Raji (cell line): ENCODE measurements around the gene TNFSF8.

Experiments
- POLR2A ChIP-seq: IDR thresholded peaks from 2 replicates; pipeline ENCODE4 v1.6.1; 2011; ENCODE audit warnings: low read depth, low read length, control low read depth; ENCODE audit not compliant: insufficient read depth

TNFSF8 gene

DNA sequence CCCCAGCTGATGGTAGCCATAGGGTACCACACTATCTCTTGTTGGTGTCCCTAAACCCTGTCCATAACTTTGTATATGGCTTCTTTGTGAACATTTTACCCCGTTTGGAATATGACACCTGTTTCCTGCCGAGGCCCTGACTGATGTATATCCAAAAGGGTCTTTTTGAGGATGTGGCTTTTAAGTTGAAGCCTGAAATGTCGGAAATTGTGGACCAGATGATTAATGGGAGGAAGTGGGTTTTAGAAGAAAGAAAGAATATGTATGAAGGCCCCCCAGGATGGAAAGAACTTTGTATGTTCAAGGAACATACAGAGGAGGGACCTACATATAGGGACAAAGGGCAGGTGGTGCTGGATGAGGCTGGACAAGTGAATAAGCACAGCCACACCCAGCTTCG lies 16.7 kb upstream of the TNFSF8 start:
- no peak for TF ChIP-seq POLR2A

DNA sequence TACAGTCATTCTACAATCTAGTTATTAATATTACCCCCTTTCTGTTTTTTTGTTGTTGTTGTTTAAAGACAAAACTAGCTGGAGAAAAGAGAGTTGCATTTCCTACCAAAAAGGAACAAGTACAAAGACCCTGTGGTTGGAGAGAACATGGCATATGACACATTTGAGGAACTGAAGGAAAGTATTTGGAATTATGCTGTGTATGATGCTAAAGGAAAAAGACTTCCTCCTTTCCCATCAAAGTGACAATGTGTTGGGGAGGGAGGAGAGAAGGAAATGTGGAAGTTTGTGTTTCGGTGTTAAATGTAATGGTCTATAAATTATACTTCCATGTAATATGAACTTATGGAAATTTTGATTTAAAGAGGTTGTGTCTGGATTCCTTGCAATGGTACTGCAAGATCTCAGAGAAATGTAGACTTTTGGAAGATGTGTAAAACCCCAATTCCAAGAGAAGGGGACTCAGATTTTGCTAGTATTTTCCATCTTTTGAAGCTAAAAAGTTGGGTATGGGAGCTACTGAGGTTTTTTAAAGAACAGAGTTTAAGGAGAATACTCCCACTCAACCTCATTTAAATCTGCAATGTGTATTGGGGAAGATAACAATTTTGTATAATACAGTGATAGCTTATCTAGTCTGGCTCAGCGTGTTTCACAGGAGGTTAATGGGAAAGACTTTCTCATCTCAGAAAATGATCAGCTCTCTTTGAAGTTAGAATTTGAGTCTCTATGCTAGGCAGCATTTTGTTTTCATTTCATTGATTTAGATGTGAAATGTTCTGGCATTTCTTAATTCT lies 15.4 kb upstream of the TNFSF8 start:
- no peak for TF ChIP-seq POLR2A

DNA sequence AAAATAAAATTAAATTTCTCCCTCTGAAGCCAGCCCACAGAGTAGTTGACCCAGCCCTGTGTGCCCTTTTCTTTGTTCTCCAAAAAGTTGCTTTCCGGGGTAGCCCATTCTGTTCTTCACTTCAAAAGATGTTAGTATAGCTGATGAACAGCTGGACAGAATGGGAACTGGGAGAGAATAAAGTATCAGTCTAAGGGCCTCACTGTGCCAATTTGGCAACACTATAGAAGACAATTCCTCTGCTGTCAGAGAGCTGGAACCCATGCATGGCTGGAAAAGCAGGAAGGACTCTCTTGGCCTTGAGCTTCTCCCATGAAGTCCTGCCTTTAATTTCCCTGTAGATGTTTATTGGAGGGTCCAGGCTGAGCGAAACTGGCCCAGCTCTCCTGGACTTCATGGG lies 11.0 kb upstream of the TNFSF8 start:
- TF ChIP-seq POLR2A: no peak

DNA sequence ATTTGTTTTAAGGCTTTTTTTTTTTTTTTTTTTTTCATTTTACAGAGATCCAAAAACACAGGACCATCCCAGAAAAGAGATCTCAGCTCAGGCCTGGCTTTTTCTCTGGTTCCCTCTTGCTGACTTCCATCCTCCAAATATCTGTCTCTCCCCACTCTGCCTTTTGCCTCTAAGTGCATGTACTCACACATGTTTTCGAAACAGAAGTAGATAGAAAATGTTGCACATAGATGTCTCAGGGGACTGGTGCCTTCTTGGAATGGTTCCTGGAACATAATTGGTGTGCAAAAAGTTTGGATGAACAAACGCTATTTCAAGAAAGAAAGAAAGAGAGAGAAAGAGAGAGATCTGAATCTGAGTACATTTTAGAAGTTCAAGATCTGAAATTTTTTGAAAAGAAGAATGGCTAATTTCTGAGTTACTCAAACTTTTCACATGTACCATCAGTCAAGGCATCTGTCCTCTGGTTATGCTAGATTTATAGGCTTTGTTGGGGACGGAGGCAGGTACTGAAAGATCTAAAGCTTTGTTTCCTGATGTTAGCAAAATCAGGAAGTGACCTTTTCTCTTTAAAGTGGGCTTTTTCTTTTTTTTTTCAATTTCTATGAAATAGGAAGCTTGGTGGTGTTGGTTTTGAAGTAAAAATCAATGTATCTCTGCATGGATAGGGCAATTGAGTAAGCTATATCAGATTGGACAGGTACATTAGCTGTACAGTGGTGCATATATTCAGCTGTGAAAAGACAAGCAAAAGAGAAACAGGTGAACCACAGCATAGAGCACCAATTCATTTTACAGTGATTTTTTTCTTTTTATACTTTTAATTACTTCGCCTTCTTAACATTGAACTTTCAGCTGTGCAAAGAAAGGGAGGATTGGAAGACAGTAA lies 8.5 kb upstream of the TNFSF8 start:
- TF ChIP-seq POLR2A: no peak

DNA sequence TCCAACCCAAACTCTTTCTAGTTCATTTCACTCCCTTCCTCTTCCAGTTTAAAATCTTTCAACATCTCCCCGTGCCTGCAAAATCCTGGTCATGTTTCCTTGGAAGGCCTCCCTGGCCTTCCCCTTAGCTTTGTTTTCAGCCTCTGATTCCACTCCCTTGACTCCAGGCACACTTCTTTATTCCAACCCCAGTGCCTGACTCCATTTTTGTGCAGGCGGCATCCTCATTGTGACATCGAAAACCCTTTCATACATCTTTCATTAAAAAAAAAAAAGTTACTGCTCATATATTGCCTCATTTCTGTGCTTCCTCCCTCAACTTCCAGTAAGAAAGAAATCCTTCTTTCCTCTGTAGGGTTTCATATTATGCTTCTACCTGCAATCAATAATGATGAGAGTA lies 7.1 kb upstream of the TNFSF8 start:
- TF ChIP-seq POLR2A: no peak

DNA sequence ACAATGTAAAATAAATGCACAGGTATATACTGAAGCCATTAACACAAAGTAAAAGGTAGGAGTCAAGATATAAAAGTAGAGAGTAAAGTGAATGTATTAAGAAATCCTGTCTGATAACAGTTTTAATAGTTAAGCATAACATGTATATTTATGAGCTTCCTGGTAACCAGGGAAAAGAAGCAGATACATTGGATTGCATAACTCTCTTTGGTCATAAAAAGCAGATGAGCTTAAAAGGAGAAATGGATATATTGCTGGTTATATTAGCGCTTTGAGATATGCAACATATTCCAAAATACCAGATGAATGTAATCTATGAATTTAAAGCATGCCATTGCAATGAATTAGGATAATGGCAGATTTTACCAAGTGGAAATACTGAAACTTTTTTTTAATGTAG lies 6.2 kb upstream of the TNFSF8 start:
- TF ChIP-seq POLR2A: no peak

DNA sequence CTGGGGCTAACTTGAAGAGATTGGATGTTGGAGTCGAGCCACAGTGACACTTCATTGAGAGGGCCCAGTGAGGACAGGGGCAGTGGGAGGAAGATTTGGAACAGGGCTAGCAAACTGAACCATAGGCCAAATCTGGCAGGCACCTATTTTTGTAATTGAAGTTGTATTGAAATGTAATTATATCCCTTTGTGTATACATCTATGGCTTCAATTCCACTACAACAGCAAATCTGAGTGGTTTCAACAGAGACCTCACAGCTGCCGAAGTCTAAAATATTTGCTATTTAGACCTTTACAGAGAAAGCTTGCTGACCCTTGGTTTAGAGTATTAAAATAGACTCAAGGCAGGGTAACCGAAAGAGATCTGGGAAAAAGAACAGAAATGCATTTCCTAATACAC lies 4.7 kb upstream of the TNFSF8 start:
- no peak for TF ChIP-seq POLR2A

DNA sequence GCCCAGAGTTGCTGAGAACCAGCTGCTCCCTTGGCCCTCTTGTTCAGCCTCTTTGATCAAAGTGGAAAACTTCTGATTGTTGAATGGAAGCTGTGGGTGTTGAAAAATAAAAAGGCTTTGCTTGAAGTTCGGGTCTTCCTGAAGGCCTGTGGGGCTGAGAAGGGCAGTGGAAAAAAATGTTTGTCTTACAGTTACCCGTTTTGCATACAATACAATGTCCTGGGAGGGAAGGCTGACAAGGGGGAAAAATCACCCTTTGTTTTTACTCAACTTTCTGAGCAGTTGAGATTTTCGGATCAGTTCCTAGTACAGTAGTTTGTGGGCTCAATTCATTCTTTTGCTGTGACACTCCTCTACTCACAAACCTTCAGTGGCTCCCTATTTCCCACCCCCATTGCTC lies 2.1 kb upstream of the TNFSF8 start:
- no peak for TF ChIP-seq POLR2A

DNA sequence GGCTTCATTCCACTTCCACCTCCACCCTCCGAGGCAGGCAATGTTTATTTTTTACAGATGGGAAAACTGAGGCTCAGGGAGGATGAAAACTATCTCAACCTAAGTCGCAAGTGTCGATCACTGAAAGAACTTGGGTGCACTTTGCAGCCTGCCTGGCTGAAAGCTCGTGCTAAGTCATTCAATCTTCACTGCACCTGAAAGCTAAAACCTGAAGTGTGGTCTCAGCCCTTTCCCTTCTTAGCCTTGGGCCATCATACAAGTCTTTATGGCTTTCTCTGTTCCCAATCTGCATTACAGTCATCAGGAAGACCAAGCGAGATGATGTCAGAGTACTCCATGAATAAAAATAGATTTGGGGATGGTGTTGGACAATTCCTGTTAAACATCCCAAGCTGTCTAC lies 1.0 kb upstream of the TNFSF8 start:
- no peak for TF ChIP-seq POLR2A

DNA sequence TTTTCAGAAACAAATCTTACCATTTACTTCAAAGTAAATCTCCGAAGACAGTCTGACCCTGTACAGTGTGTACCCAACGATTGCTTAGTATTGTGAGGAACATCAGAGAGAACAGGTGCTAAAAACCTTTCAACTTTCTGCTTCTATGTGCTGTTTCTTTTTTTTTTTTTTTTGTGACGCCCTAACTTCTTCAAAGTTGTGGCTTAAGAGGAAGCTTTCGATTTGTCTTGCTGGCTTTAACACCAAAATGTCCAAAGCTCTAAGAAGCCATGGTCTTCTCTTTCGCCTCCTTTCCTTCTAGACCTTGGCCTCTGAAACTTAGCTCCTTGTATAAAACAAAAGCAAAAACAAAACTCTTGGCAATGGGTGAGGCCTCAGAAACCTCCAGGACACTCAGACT lies 1.2 kb downstream of the TNFSF8 start:
- no peak for TF ChIP-seq POLR2A

DNA sequence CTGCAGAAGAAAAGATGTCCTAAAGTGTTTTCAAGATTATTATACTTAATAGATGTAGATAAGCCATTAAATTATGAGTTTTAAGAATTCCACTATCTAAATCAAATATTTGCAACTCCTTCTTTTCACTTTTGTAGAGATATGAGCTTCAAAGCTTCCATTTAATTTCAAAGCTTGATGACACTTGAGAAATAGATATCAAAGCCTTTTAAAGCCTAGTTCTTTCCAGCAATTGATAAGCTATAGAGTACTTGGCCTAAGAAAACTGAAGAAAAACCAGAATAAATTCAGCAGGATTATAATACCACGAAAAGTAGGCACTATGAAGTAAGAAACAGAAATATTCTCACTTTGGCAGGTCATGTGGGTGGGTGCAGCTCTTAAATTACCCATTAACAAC lies 1.7 kb downstream of the TNFSF8 start:
- no peak for TF ChIP-seq POLR2A

DNA sequence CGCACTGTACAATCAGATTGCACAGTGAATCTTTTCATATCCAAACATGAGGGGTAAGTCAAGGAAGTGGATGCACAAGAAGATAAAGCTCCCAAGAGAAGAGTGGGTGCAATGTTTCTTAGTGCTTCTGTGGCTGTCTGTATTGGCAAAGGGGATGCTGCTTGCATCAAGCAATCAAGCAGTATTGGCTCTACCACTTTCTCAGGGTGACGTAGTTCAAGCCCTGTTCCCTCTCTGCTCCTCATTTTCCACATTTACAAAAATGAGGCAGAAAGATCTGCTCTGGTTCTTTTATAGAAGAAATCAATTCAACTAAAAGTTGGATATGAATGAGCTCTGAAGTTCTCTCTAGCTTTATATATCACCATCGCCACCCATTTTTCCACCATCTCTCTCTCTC lies 2.3 kb downstream of the TNFSF8 start:
- TF ChIP-seq POLR2A: no peak

DNA sequence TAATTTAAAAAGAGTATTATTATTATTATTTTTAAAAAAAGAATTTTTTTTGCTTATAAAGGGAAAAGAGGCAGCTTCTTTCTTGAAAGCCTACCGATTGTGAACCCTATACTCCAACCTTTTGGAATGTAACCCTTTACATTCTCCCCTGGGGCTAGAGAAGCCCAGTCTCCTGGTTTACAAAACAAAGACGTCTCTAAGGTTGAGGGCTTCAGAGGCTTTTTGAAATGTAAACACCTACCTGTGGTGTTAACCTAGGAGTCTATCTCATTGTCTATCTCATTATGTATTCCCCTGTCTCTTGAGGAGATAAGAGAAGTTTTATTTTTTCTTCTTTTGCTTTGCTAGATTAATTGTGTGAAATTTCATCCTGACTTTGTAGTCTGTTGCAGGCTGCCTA lies 4.7 kb downstream of the TNFSF8 start:
- no peak for TF ChIP-seq POLR2A

DNA sequence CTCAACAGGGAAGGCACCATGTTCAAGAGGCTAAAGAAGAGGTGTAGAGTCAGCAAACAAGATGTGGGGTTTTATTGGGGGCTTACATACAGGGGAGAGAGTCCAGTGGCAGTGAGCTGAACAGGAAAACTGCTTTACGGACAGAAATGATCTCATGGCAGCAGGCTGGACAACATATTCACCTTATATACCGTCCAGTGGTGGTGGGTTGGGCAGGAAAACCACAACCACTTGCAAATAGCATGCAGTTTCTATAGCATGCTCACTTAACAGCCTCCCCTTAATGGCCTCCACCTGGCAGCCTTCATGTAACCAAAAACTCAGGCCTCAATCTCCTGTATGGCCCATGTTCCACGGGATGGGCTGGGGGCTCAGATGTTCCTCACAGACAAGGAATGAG lies 5.4 kb downstream of the TNFSF8 start:
- peak; percentile 82 for TF ChIP-seq POLR2A

DNA sequence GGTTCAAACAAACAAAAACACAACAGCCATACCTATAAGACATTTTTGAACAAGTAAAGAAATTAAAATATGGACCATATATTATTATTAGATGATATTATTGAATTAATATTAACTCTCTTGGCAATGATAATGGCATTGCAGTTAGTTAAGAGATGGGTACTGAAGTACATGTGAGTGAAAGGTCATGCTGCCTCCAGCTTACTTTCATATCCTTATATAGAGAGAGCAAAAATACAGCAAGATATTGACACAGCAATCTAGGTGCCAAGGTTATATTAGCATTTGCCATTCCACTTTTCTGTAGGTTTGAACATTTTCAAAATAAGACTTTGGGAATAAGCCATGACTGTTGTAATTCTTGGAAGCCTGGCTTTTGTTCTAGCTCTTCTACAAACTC lies 6.1 kb downstream of the TNFSF8 start:
- no peak for TF ChIP-seq POLR2A

DNA sequence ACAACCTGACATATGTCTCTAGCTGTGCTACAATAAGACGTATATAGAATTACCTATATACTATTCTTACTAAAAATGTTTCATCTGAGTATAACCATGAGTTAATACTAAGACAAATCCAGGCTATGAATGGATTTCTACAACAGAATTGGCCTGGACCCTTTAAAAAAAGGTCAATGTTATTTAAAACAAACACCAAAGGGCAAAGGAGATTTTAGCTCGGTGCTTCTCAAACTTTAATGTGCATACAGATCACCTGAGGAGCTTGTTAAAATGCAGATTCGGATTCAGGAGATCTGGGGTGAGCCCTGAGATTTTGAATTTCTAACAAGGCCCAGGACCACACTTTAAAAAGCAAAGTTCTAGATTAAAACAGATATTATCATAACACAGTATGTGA lies 6.5 kb downstream of the TNFSF8 start:
- no peak for TF ChIP-seq POLR2A
